AG04449 (cell line): ENCODE data around the gene DNM2.

ENCODE experiments used
- CTCF ChIA-PET: fragments of 350-600 bp; formaldehyde crosslinking; extraction: SDS; loops from one replicate; lab custom pipeline; 2021; ENCODE audit warnings: antibody characterized with exemption; lab: Yijun Ruan, JAX
- POLR2A ChIA-PET: fragments of 400-600, 350-600 bp; formaldehyde crosslinking; extraction: SDS; loops from one replicate; lab custom pipeline; 2020; ENCODE audit warnings: antibody characterized with exemption, inconsistent platforms; lab: Yijun Ruan, JAX
- DNase-seq: peaks from one replicate; pipeline ENCODE4 v3.0.0-alpha.2; 2010; ENCODE audit warnings: low read depth, low spot score
- H3K4me3 ChIP-seq: 2 replicates; pipeline ENCODE4 v1.5.1; 2011; ENCODE audit warnings: low read depth, mild to moderate bottlenecking, control low read depth, low read length
- TF ChIP-seq, protein P1 (sequence below): IDR thresholded peaks from one replicate; pipeline ENCODE4 v1.5.1; 2011; ENCODE audit warnings: mild to moderate bottlenecking, moderate library complexity, low read length, control low read depth, inconsistent platforms; ENCODE audit not compliant: insufficient read depth; ENCODE audit errors: missing control alignments

Gene DNM2

DNA sequence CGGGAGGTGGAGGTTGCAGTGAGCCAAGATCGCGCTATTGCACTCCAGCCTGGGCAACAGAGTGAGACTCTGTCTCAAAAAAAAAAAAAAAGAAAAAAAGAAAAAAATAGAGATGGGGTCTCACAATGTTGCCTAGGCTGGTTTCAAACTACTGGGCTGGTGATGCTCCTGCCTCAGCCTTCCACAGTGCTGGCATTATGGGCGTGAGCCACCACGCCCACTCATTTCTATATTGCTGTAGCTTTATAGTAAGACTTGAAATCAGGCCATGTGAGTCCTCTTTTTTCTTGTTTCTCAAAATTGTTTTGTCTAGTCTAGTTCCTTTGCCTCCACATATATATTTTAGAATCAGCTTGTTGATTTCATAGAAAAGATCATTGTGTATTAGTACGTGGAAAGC, 18.3 kb downstream of the DNM2 start:
- ChIA-PET POLR2A (no interaction called here), CTCF (interaction anchor here (1.2 kb wide), 1 partner anchor 128 kb away, joined by 5 read pairs; no protein-coding TSS in a partner anchor)
- H3K4me3 ChIP-seq = no peak overlapping the region
- no peak for DNase-seq
- TF ChIP-seq, protein P1, sequence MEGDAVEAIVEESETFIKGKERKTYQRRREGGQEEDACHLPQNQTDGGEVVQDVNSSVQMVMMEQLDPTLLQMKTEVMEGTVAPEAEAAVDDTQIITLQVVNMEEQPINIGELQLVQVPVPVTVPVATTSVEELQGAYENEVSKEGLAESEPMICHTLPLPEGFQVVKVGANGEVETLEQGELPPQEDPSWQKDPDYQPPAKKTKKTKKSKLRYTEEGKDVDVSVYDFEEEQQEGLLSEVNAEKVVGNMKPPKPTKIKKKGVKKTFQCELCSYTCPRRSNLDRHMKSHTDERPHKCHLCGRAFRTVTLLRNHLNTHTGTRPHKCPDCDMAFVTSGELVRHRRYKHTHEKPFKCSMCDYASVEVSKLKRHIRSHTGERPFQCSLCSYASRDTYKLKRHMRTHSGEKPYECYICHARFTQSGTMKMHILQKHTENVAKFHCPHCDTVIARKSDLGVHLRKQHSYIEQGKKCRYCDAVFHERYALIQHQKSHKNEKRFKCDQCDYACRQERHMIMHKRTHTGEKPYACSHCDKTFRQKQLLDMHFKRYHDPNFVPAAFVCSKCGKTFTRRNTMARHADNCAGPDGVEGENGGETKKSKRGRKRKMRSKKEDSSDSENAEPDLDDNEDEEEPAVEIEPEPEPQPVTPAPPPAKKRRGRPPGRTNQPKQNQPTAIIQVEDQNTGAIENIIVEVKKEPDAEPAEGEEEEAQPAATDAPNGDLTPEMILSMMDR = no peak

DNA sequence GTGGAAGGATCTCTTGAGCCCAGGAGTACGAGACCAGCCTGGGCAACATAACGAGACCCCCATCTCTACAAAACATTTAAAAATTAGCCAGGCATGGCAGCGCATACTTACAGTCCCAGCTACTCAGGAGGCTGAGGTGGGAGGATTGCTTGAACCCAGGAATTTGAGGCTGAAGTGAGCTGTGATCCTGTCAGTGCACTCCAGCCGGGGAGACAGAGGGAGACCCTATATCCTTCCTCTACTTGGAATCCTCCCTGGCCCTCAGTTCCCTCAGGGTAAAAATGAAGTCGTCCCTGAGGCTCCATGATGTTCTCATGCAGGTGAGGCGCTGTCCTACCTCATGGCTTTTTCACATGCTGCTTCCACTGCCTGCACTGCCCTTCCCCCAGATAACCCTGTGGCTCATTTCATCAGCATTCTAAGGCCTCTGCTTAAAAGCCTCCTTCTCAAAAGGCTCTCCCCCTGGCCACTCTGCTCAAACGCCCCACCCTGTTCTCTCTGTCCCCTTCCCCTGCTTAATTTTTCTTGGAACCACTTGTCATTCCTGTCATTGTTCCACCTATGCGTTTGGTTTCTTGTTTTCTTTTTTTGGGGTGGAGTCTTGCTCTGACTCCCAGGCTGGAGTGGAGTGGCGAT, 19.2 kb downstream of the DNM2 start:
- TF ChIP-seq, protein P1 = no peak
- ChIA-PET POLR2A (no interaction called here), CTCF (interaction anchor here (1.2 kb wide), 1 partner anchor 127 kb away, joined by 5 read pairs; no protein-coding TSS in a partner anchor)
- no peak overlapping the region for H3K4me3 ChIP-seq
- no peak for DNase-seq

DNA sequence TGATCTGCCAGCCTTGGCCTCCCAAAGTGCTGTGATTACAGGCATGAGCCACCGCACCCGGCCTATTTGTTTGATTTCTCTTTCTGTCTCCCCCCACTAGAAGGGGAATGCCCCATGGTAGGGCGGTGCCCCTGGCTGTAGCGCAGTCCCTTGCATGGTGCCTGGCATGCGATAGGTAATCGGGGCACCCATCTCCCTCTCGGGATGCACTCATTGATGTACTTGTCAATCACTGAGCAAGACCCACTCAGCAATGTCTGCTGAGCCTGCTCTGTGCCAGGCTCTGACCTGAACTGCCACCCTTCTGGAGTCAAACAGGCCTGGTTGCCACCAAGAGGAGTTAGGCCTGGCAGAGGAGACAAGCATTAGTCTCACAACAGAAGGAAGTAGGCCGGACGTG, 19.8 kb downstream of the DNM2 start:
- DNase-seq = no peak
- no peak overlapping the region for H3K4me3 ChIP-seq
- TF ChIP-seq, protein P1 = no peak
- ChIA-PET POLR2A (no interaction called here), CTCF (no interaction called here)

DNA sequence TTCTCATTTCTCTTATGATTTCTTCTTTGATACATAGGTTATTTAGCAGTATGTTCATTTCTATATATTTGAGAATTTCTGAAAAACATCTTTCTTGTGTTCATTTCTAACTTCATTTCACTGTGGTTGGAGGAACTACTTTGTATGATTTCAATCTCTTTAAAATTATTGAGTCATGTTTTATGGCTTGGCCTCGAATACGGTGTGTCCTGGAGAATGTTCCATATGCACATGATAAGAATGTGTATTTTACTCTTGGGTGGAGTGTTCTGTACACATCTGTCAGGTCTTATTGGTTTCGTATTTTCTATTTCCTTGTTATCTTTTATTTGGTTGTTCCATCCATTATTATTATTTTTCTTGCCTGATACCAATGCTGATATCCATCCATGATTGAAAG, 22.9 kb downstream of the DNM2 start:
- no peak for DNase-seq
- TF ChIP-seq, protein P1 = no peak
- ChIA-PET POLR2A (no interaction called here), CTCF (no interaction called here)
- H3K4me3 ChIP-seq = no peak overlapping the region

DNA sequence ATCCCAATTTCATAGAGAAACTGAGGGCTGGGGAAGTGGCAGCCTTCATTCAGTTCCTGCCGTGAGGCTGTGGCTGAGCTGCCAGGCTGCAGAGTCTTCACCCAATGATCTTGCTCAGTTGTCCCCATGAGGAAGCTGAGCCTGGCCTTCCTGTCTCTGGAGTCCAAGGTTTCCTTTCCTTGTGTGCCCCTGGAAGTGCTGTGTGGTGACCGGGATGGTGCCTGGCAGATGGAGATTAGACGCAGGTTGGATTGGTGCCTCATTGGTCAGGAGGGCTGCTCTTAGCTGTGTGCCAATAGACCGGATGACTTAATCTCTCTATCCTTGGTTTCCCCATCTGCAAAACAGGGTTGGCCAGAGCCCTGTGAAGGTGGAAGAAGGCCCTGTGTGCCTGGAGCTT, 24.6 kb downstream of the DNM2 start:
- POLR2A ChIA-PET = no interaction called here
- DNase-seq = no peak
- H3K4me3 ChIP-seq = no peak overlapping the region

DNA sequence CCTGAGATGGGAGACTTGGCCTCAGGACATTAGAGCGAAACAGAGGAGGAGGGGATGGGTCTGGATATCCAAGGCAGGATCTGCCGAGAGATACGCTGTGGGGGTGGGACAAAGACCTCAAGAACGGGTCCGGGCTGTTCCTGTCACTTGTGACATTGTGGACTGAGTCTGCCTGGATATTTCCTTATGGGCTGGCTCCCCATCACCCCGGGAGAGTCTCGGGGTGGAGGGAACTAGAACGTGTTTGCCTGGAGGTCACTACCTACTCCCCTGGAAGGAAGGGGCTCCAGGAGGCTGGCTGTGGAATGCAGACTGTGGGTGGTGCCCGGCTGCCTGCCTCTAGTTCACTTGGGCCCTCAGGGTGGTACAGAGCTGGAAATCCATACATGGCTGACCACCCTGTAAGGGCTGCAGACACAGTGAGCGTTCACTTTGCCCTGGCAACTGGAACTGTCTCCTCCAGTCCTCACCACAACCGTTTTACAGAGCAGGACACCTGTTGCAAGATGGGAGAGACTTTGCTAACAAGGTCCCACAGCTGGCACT, 26.4 kb downstream of the DNM2 start:
- H3K4me3 ChIP-seq = no peak overlapping the region
- TF ChIP-seq, protein P1 = no peak
- DNase-seq = no peak
- POLR2A ChIA-PET = no interaction called here
- CTCF ChIA-PET = interaction anchor here (1.2 kb wide), 1 partner anchor 120 kb away, joined by 3 read pairs; no protein-coding TSS in a partner anchor

More for the DNA sequence above, 24.6 kb downstream of the DNM2 start:
- CTCF ChIA-PET = interaction anchor here (1.2 kb wide), 1 partner anchor 25 kb away, joined by 4 read pairs; the partner anchor contains the start of gene DNM2
- TF ChIP-seq, protein P1 = no peak
